Measurements from ENCODE around the gene LRRC9. TPM values are rescaled to one million over a fixed set of nuclear protein-coding genes. Genes with fewer than 3 reads are reported as not detected.
"Not testable (repeated sequence)": the region's sequence is repeated elsewhere in the genome, so short reads cannot be mapped to it uniquely, and the experiment has no call there.

LRRC9 gene
- total RNA-seq, 1 donor from 2014 or later = 3.7 TPM

- peaks cover 3% of the 10 kb centered on the region for H3K9me3 Mint-ChIP-seq (ENCODE audit: low read depth)
- peaks cover 4% of the 10 kb centered on the region for H3K27me3 Mint-ChIP-seq
- no peak overlapping the region for H3K4me3 Mint-ChIP-seq (ENCODE audit: low read depth)
- no peaks in the 10 kb centered on the region for H3K36me3 Mint-ChIP-seq (ENCODE audit: insufficient read depth)
- H3K27ac Mint-ChIP-seq = no peak overlapping the region
- H3K4me1 Mint-ChIP-seq (ENCODE audit: low read depth) = no peaks in the 10 kb centered on the region
- no peak for DNase-seq (ENCODE audit: low spot score, unreplicated experiment)
- no peak for TF ChIP-seq CTCF (IDR thresholded peaks at IDR 0.05; ENCODE audit: unreplicated experiment)
Measured at GRCh38 chr14:60021619-60022018, 101.7 kb downstream of the LRRC9 start.

GRCh38 chr14:60025571-60025970 lies 105.6 kb downstream of the LRRC9 start:
- no peaks in the 10 kb centered on the region for H3K4me1 Mint-ChIP-seq (ENCODE audit: low read depth)
- H3K9me3 Mint-ChIP-seq (ENCODE audit: low read depth) = peaks cover 3% of the 10 kb centered on the region
- DNase-seq (ENCODE audit: low spot score, unreplicated experiment) = no peak
- H3K4me3 Mint-ChIP-seq (ENCODE audit: low read depth) = no peak overlapping the region
- H3K27ac Mint-ChIP-seq = no peak overlapping the region
- no peak for TF ChIP-seq CTCF (IDR thresholded peaks at IDR 0.05; ENCODE audit: unreplicated experiment)
- H3K36me3 Mint-ChIP-seq (ENCODE audit: insufficient read depth) = no peaks in the 10 kb centered on the region
- H3K27me3 Mint-ChIP-seq = no peaks in the 10 kb centered on the region

- Mint-ChIP-seq H3K4me3 (ENCODE audit: low read depth) (no peak overlapping the region), H3K4me1 (ENCODE audit: low read depth) (peaks cover 10% of the 10 kb centered on the region), H3K27me3 (peaks cover 3% of the 10 kb centered on the region), H3K36me3 (ENCODE audit: insufficient read depth) (peaks cover 1% of the 10 kb centered on the region), H3K9me3 (ENCODE audit: low read depth) (peaks cover 12% of the 10 kb centered on the region), H3K27ac (no peak overlapping the region)
- TF ChIP-seq CTCF (IDR thresholded peaks at IDR 0.05; ENCODE audit: unreplicated experiment) = no peak
- no peak for DNase-seq (ENCODE audit: low spot score, unreplicated experiment)
Measured at GRCh38 chr14:60035177-60035576, 115.2 kb downstream of the LRRC9 start.

GRCh38 chr14:60047976-60048375 lies 128.0 kb downstream of the LRRC9 start:
- H3K36me3 Mint-ChIP-seq (ENCODE audit: insufficient read depth); H3K27ac Mint-ChIP-seq; H3K27me3 Mint-ChIP-seq; H3K4me3 Mint-ChIP-seq (ENCODE audit: low read depth); DNase-seq (ENCODE audit: low spot score, unreplicated experiment); H3K4me1 Mint-ChIP-seq (ENCODE audit: low read depth): not testable (repeated sequence)
- H3K9me3 Mint-ChIP-seq (ENCODE audit: low read depth) = peaks cover 30% of the 10 kb centered on the region

- no peak for TF ChIP-seq CTCF (IDR thresholded peaks at IDR 0.05; ENCODE audit: unreplicated experiment)
- H3K4me1 Mint-ChIP-seq (ENCODE audit: low read depth) = peaks cover 1% of the 10 kb centered on the region
- no peaks in the 10 kb centered on the region for H3K36me3 Mint-ChIP-seq (ENCODE audit: insufficient read depth)
- no peak for DNase-seq (ENCODE audit: low spot score, unreplicated experiment)
- no peak overlapping the region for H3K27ac Mint-ChIP-seq
- no peak overlapping the region for H3K4me3 Mint-ChIP-seq (ENCODE audit: low read depth)
- H3K9me3 Mint-ChIP-seq (ENCODE audit: low read depth) = peaks cover 2% of the 10 kb centered on the region
- no peaks in the 10 kb centered on the region for H3K27me3 Mint-ChIP-seq
Measured at GRCh38 chr14:60051721-60052221, 131.8 kb downstream of the LRRC9 start.

GRCh38 chr14:60058087-60058486 lies 138.1 kb downstream of the LRRC9 start:
- H3K4me3 Mint-ChIP-seq (ENCODE audit: low read depth) = no peak overlapping the region
- no peak for TF ChIP-seq CTCF (IDR thresholded peaks at IDR 0.05; ENCODE audit: unreplicated experiment)

More at GRCh38 chr14:60058087-60058486, 138.1 kb downstream of the LRRC9 start:
- H3K27ac Mint-ChIP-seq = no peak overlapping the region
- H3K36me3 Mint-ChIP-seq (ENCODE audit: insufficient read depth) = no peaks in the 10 kb centered on the region
- H3K4me1 Mint-ChIP-seq (ENCODE audit: low read depth) = peaks cover 7% of the 10 kb centered on the region
- H3K9me3 Mint-ChIP-seq (ENCODE audit: low read depth) = no peaks in the 10 kb centered on the region
- no peak for DNase-seq (ENCODE audit: low spot score, unreplicated experiment)
- H3K27me3 Mint-ChIP-seq = no peaks in the 10 kb centered on the region
